ENCODE data around the gene MRPL3. TPM values are rescaled to one million over a fixed set of nuclear protein-coding genes. Genes with fewer than 3 reads are reported as not detected.

The MRPL3 gene
- total RNA-seq: 120 TPM

DNA sequence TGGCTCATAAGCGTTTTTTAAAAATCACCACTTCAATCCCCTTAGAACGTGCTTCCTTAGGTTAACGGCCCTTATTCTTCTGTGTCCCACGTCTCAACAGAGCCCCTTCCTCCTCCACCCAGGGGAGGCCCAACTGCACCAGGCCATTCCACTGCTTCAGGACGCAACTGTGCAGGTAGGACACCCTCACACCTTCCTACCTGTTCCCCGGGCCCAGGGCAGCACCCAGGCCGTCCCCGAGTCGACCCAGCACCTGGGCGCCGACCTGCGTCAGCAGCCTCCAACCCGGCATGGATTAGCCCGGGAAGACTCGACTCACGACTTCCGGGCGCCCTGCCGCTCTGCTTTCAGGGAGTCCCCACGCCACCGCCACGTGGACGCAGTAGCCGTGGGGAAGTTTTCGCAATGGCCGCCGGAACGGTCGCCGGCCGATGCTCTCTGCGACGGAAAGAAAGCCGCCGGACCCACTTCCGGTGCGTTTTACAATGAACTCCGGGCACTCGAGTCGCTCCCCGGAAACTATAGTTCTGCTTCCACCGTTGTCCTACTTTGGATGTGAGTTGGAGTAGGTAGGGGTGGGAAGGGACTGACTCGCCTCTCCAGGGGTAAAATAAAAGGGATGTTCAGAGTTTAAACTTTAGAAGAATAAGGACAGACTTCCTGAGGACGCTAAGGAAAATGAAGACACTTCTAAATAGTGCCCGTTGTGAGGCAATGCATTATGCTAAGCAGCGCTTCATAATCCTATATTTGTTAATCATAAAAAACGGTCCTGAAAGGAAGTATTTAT lies at the start of gene MRPL3:
TSS of gene MRPL3 (minus strand) at position 442 of the 790 bp plus-strand sequence. CDS start at position 292, 150 bp downstream.

Small RNA genes within 50 kb of the gene (small RNA-seq; reads per million reads assigned to genes)
- gene AC107027.2 (ENCODE audit: low replicate concordance) (not detected), gene SNORA58 (ENCODE audit: low replicate concordance) (15.2 reads per million, percentile 95 among the genes with 10 or more reads in this experiment)

Other genes with a start within 250 kb of the MRPL3 start
- 26.6 TPM for gene NUDT16, start 121.2 kb downstream of the MRPL3 start, total RNA-seq

Measured in metanephros (tissue), 2 donors.